ENCODE results near the gene SIRPB2.
A peak's percentile ranks its signal among the peaks of the same experiment; 100 is the strongest.

GRCh38 chr20:1503564-1504227 lies 12.5 kb upstream of the SIRPB2 start:
- TF ChIP-seq POLR2A (IDR thresholded peaks at IDR 0.05; ENCODE audit: low read depth, low read length): no peak
- TF ChIP-seq, protein P1, sequence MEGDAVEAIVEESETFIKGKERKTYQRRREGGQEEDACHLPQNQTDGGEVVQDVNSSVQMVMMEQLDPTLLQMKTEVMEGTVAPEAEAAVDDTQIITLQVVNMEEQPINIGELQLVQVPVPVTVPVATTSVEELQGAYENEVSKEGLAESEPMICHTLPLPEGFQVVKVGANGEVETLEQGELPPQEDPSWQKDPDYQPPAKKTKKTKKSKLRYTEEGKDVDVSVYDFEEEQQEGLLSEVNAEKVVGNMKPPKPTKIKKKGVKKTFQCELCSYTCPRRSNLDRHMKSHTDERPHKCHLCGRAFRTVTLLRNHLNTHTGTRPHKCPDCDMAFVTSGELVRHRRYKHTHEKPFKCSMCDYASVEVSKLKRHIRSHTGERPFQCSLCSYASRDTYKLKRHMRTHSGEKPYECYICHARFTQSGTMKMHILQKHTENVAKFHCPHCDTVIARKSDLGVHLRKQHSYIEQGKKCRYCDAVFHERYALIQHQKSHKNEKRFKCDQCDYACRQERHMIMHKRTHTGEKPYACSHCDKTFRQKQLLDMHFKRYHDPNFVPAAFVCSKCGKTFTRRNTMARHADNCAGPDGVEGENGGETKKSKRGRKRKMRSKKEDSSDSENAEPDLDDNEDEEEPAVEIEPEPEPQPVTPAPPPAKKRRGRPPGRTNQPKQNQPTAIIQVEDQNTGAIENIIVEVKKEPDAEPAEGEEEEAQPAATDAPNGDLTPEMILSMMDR (IDR thresholded peaks at IDR 0.05 in 2 of 3, conservative IDR thresholded peaks at IDR 0.05 in 1 of 3; ENCODE audit: control insufficient read depth in 2 of 3, extremely low read depth in 1 of 3, insufficient read depth in 1 of 3, low read depth in 3 of 3, low read length in 3 of 3): peak; percentile 98 to 100 (median 100); a peak in 5 of 6 replicates

All from GM12878 (cell line).